ENCODE results near the gene KRT13.

Gene KRT13

GRCh38 chr17:41510251-41511065 lies 5.0 kb upstream of the KRT13 start:
- Histone ChIP-seq H3K4me3 (ENCODE audit: low read depth, low read length) (no peak overlapping the region), H3K36me3 (no peaks in the 10 kb centered on the region), H3K27me3 (ENCODE audit: insufficient read depth, low read depth, severe bottlenecking) (no peaks in the 10 kb centered on the region), H3K27ac (no peak overlapping the region), H3K9me3 (ENCODE audit: severe bottlenecking) (no peaks in the 10 kb centered on the region)
- TF ChIP-seq CTCF (IDR thresholded peaks at IDR 0.05; ENCODE audit: low read depth, low read length) = no peak
- no peak for DNase-seq

- Histone ChIP-seq H3K27me3 (ENCODE audit: insufficient read depth, low read depth, severe bottlenecking) (no peaks in the 10 kb centered on the region), H3K36me3 (no peaks in the 10 kb centered on the region), H3K9me3 (ENCODE audit: severe bottlenecking) (no peaks in the 10 kb centered on the region), H3K4me3 (ENCODE audit: low read depth, low read length) (no peak overlapping the region), H3K27ac (no peak overlapping the region)
- no peak for DNase-seq
- TF ChIP-seq CTCF (IDR thresholded peaks at IDR 0.05; ENCODE audit: low read depth, low read length) = no peak
Observed at GRCh38 chr17:41507315-41507880, 2.0 kb upstream of the KRT13 start.

- TF ChIP-seq CTCF (IDR thresholded peaks at IDR 0.05; ENCODE audit: low read depth, low read length) = no peak
- DNase-seq = no peak
Observed at GRCh38 chr17:41505809-41506767, 676 bp upstream of the KRT13 start.

GRCh38 chr17:41504246-41504977 lies 1.0 kb downstream of the KRT13 start:
- no peak for DNase-seq
- H3K27ac ChIP-seq = no peak overlapping the region
- H3K27me3 ChIP-seq (ENCODE audit: insufficient read depth, low read depth, severe bottlenecking) = no peaks in the 10 kb centered on the region
- no peaks in the 10 kb centered on the region for H3K36me3 ChIP-seq
- no peaks in the 10 kb centered on the region for H3K9me3 ChIP-seq (ENCODE audit: severe bottlenecking)
- no peak overlapping the region for H3K4me3 ChIP-seq (ENCODE audit: low read depth, low read length)
- no peak for TF ChIP-seq CTCF (IDR thresholded peaks at IDR 0.05; ENCODE audit: low read depth, low read length)

More at GRCh38 chr17:41505809-41506767, 676 bp upstream of the KRT13 start:
- Histone ChIP-seq H3K9me3 (ENCODE audit: severe bottlenecking) (no peaks in the 10 kb centered on the region), H3K27ac (no peak overlapping the region), H3K4me3 (ENCODE audit: low read depth, low read length) (no peak overlapping the region), H3K36me3 (no peaks in the 10 kb centered on the region), H3K27me3 (ENCODE audit: insufficient read depth, low read depth, severe bottlenecking) (no peaks in the 10 kb centered on the region)

- TF ChIP-seq CTCF (IDR thresholded peaks at IDR 0.05; ENCODE audit: low read depth, low read length) = no peak
Observed at GRCh38 chr17:41503202-41503601, 2.2 kb downstream of the KRT13 start.

More at GRCh38 chr17:41503202-41503601, 2.2 kb downstream of the KRT13 start:
- Histone ChIP-seq H3K36me3 (no peaks in the 10 kb centered on the region), H3K27me3 (ENCODE audit: insufficient read depth, low read depth, severe bottlenecking) (no peaks in the 10 kb centered on the region), H3K9me3 (ENCODE audit: severe bottlenecking) (peaks cover 1% of the 10 kb centered on the region), H3K27ac (no peak overlapping the region), H3K4me3 (ENCODE audit: low read depth, low read length) (no peak overlapping the region)
- DNase-seq = no peak
